Measurements from ENCODE around the gene NR2F6.

The NR2F6 gene

DNA sequence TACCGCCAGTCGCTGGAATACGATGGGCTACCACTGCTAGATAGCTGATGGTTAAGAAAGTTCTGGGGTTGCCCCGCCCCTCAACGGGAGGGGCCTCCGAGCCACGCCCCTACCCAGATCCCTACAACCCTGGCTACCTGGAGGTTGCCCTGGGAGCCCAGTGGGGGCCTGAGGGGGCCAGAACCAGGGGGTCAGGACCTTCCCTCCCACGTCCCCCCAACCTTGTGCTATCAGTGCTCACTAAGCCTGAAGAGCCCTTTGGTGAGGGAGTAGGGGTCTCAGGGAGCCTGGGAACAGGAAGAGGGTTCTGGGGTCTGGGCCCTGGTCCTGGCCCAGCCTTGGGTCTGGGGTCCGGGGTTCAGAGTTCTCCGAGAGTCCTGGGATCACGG lies 10.8 kb downstream of the NR2F6 start:
- in situ Hi-C loops (cut with MboI; ENCODE audit: low pct_unique_long_range_greater_than_20kb, low sequenced_read_pairs, unreplicated experiment), result no loop called here

DNA sequence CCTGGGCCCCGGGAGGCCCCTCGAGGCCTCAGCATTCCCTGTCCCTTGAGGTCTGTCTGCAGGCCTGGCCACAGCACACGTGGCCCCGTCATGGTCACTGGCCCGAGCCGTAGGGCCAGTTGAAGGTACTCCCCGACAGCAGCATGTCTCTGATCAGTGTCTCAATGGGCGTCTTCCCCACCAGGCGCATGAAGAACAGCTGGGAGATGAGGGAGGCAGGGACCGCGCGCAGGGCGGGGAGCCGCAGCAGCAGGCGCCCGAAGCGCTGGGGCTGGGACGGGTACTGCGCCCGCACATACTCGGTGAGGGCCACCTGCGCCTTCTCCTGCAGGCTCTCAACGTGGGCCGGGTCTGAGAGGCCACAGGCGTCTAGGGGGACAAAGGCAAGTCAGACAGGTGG lies 13.5 kb downstream of the NR2F6 start:
- in situ Hi-C loops (cut with MboI; ENCODE audit: low pct_unique_long_range_greater_than_20kb, low sequenced_read_pairs, unreplicated experiment), result no loop called here
- TF ChIP-seq, protein P1, sequence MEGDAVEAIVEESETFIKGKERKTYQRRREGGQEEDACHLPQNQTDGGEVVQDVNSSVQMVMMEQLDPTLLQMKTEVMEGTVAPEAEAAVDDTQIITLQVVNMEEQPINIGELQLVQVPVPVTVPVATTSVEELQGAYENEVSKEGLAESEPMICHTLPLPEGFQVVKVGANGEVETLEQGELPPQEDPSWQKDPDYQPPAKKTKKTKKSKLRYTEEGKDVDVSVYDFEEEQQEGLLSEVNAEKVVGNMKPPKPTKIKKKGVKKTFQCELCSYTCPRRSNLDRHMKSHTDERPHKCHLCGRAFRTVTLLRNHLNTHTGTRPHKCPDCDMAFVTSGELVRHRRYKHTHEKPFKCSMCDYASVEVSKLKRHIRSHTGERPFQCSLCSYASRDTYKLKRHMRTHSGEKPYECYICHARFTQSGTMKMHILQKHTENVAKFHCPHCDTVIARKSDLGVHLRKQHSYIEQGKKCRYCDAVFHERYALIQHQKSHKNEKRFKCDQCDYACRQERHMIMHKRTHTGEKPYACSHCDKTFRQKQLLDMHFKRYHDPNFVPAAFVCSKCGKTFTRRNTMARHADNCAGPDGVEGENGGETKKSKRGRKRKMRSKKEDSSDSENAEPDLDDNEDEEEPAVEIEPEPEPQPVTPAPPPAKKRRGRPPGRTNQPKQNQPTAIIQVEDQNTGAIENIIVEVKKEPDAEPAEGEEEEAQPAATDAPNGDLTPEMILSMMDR (IDR thresholded peaks at IDR 0.05; ENCODE audit: extremely low read depth, insufficient read depth, missing control alignments), result no peak
- no peak for DNase-seq (ENCODE audit: low spot score)

More for the DNA sequence above, 10.8 kb downstream of the NR2F6 start:
- TF ChIP-seq, protein P1 (IDR thresholded peaks at IDR 0.05; ENCODE audit: extremely low read depth, insufficient read depth, missing control alignments), result no peak
- DNase-seq (ENCODE audit: low spot score), result peak; percentile 79

DNA sequence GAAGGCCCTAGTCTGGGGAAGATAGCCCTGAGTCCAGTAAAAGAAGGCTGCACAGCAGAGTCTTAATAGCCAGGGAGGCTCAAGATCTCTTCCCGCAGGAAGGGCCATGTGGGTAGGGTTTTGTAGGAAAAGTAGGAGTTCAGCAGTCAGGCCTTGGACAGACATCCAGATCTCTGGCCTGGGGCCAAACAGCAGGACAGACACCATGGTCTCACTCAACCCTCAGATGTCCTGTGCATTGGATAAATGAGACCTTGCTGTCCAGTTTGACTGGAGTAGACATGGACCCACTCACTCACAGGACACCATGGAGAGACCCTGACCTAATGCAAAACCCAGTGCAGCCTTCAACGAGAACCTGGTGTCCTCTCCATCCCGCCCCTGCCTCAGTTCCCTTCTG lies 15.8 kb downstream of the NR2F6 start:
- TF ChIP-seq, protein P1 (IDR thresholded peaks at IDR 0.05; ENCODE audit: extremely low read depth, insufficient read depth, missing control alignments), result no peak
- DNase-seq (ENCODE audit: low spot score), result no peak
- in situ Hi-C loops (cut with MboI; ENCODE audit: low pct_unique_long_range_greater_than_20kb, low sequenced_read_pairs, unreplicated experiment), result no loop called here

DNA sequence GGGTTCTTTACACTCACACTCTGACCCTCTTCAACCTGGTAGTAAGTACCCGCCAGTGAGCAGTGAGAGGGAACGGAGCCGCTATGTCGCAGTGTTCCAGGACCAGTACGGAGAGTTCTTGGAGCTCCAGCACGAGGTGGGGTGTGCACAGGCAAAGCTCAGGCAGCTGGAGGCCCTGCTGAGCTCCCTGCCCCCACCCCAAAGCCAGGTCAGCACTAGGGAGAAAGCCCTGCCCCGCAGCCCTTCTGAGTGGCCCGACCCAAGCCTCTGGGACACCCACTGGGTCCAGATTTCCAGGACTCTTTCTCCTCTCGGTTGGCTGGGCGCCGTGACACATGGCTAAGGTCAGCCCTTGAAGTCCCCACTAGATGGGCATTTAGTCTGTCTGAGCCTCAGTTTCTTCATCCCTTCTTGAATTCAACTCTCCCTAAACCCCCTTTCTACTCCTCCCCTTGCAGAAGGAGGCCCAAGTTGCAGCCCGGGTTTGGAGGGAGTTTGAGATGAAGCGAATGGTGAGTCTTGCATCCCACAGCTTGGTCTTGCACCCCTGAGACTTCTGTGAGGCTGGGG lies 17.8 kb downstream of the NR2F6 start:
- in situ Hi-C loops (cut with MboI; ENCODE audit: low pct_unique_long_range_greater_than_20kb, low sequenced_read_pairs, unreplicated experiment), result no loop called here
- TF ChIP-seq, protein P1 (IDR thresholded peaks at IDR 0.05; ENCODE audit: extremely low read depth, insufficient read depth, missing control alignments), result no peak
- no peak for DNase-seq (ENCODE audit: low spot score)

DNA sequence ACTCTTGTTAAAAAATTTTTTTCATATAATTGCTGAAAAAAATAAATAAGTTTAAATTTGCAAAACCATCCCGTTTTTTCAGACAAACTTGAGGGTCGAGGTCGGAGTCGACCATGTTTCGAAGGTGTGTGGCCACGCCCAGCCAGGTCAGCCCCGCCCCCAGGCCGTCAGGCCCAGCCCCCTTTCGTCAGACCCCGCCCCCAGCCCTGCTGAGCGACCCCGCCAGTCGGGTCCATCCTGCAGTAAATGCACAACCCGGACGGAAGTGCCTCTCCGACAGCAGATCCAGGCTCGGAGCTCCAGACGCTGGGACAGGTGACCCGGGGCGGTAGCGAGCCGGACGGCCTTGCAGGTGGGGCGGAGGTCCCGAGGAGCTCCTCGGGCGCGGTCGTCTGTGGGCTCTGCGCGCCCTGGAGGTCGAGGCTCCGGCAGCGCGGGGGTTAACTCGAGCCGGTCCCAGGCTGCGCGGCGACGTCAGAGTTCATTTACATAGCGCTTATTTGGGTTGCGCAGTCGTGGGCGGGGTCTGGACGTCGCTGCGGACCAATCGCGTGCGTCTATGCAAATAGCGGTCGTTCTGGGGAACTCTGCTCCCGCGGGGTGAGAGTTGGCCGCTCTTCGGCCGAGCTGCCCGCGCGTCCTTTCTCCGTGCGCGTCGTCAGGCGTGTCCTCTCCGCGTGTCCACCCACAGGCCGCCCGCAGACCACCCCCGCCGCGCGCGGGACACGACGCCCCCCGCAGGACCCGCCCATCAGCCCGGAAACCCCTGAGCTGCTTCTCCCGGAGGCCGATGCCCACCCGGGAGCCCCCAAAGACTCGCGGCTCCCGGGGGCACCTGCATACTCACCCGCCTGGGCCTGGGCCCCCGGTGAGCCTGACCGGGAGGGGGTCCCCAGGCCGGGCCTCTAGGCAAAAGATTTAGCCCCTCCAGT lies 19.5 kb downstream of the NR2F6 start, which contains the start of gene OCEL1:
Gene OCEL1 (plus strand): TSS at position 225 of the 932 bp plus-strand sequence. CDS start 22 bp downstream, at position 247.
- DNase-seq (ENCODE audit: low spot score), result peak; percentile 96
- in situ Hi-C loops (cut with MboI; ENCODE audit: low pct_unique_long_range_greater_than_20kb, low sequenced_read_pairs, unreplicated experiment), result no loop called here
- TF ChIP-seq, protein P1 (IDR thresholded peaks at IDR 0.05; ENCODE audit: extremely low read depth, insufficient read depth, missing control alignments), result no peak

DNA sequence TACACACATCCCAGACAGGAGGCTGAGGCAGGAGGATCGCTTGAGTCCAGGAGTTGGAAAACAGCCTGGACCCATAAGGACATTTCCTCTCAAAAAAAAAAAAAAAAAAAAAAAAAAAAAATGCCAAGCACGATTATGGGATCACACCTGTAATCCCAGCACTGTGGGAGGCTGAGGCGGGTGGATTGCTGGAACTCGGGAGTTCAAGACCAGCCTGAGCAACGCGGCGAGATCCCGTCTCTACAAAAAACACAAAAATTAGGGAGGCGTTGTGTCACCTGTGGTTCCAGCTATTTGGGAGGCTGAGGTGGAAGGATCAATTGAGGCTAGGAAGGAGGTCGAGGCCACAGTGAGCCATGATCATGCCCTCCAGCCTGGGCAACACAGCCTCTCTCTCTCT lies 20.7 kb downstream of the NR2F6 start:
- TF ChIP-seq, protein P1 (IDR thresholded peaks at IDR 0.05; ENCODE audit: extremely low read depth, insufficient read depth, missing control alignments), result no peak
- in situ Hi-C loops (cut with MboI; ENCODE audit: low pct_unique_long_range_greater_than_20kb, low sequenced_read_pairs, unreplicated experiment), result no loop called here
- DNase-seq (ENCODE audit: low spot score), result no peak
